ENCODE results near the gene RFXANK.

The RFXANK gene

GRCh38 chr19:19204181-19204580 lies 12.1 kb downstream of the RFXANK start:
- ATAC-seq: no peak
- TF ChIP-seq CREB5 (CRISPR knock-in tag; IDR thresholded peaks at IDR 0.05; ENCODE audit: low read depth) (no peak), PPARA (CRISPR knock-in tag; IDR thresholded peaks at IDR 0.05; ENCODE audit: borderline replicate concordance) (no peak), CSRNP3 (CRISPR knock-in tag; IDR thresholded peaks at IDR 0.05) (no peak), RARB (CRISPR knock-in tag; IDR thresholded peaks at IDR 0.05) (no peak), OSR1 (CRISPR knock-in tag; IDR thresholded peaks at IDR 0.05) (no peak), ZFP30 (CRISPR knock-in tag; IDR thresholded peaks at IDR 0.05) (no peak), ISL1 (CRISPR knock-in tag; IDR thresholded peaks at IDR 0.05) (no peak), ARNTL (CRISPR knock-in tag; IDR thresholded peaks at IDR 0.05; ENCODE audit: borderline replicate concordance, low read depth) (no peak), BACH2 (CRISPR knock-in tag; IDR thresholded peaks at IDR 0.05; ENCODE audit: borderline replicate concordance) (no peak), CSDC2 (CRISPR knock-in tag; IDR thresholded peaks at IDR 0.05) (no peak), ZNF8 (CRISPR knock-in tag; IDR thresholded peaks at IDR 0.05) (no peak)
- TF ChIP-seq, protein P1, sequence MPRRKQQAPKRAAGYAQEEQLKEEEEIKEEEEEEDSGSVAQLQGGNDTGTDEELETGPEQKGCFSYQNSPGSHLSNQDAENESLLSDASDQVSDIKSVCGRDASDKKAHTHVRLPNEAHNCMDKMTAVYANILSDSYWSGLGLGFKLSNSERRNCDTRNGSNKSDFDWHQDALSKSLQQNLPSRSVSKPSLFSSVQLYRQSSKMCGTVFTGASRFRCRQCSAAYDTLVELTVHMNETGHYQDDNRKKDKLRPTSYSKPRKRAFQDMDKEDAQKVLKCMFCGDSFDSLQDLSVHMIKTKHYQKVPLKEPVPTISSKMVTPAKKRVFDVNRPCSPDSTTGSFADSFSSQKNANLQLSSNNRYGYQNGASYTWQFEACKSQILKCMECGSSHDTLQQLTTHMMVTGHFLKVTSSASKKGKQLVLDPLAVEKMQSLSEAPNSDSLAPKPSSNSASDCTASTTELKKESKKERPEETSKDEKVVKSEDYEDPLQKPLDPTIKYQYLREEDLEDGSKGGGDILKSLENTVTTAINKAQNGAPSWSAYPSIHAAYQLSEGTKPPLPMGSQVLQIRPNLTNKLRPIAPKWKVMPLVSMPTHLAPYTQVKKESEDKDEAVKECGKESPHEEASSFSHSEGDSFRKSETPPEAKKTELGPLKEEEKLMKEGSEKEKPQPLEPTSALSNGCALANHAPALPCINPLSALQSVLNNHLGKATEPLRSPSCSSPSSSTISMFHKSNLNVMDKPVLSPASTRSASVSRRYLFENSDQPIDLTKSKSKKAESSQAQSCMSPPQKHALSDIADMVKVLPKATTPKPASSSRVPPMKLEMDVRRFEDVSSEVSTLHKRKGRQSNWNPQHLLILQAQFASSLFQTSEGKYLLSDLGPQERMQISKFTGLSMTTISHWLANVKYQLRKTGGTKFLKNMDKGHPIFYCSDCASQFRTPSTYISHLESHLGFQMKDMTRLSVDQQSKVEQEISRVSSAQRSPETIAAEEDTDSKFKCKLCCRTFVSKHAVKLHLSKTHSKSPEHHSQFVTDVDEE (CRISPR knock-in tag; IDR thresholded peaks at IDR 0.05): no peak

DNA sequence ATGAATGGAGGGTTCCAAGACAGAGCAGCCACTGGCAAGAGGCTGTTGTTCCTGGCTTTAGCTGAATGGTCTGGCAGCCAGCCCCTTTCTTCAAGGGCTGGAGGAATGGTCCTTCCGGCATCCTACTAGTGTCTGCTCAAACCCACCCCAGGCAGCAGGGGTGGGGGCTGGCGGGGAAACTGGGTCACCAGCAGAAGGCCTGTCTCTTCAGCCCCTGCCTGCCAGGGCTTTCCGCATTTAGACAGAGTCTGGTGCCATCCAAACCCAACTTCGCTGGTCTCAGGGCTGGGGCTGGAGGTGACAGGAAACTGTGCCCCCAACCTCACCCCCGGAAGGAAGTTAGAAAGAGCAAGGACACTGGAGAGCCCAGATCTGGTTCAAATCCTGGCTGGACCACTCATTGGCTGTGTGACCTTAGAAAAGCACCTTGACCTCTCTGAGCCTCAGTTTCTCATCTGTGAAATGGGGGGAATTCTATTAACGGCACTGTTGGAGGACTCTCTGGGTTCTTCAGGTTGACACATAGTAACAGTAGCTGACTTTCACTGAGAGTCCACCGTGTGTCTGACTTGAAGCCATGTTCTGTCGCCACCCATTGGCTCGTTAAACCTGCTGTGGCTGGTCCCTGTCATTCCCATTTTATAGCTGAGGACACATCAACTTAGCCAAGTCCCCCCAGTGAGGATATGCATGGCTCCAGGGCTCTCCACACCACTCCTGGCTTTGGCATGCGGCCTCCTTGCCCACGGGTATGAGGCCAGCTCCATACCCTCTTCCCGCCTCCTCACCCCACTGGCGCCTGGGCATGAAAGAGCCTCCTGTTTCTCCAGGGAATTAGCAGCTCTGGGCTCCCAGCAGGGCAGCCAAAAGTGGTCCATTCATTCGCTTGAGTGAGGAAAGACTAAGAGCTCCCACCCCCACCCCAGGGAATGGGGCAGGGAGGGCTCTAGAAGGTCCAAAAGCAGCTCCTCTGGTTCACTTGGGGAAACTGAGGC lies 13.7 kb downstream of the RFXANK start:
- TF ChIP-seq BACH2 (CRISPR knock-in tag; IDR thresholded peaks at IDR 0.05; ENCODE audit: borderline replicate concordance): no peak
- no peak for TF ChIP-seq TOX (CRISPR knock-in tag; IDR thresholded peaks at IDR 0.05; ENCODE audit: borderline replicate concordance)
- TF ChIP-seq TCF4 (CRISPR knock-in tag; IDR thresholded peaks at IDR 0.05; ENCODE audit: borderline replicate concordance): no peak
- TF ChIP-seq, protein P1 (CRISPR knock-in tag; IDR thresholded peaks at IDR 0.05): no peak
- TF ChIP-seq PATZ1 (CRISPR knock-in tag; IDR thresholded peaks at IDR 0.05; ENCODE audit: borderline replicate concordance): no peak
- no peak for TF ChIP-seq GLIS3 (CRISPR knock-in tag; IDR thresholded peaks at IDR 0.05)
- no peak for TF ChIP-seq CSDC2 (CRISPR knock-in tag; IDR thresholded peaks at IDR 0.05)
- TF ChIP-seq CSRNP3 (CRISPR knock-in tag; IDR thresholded peaks at IDR 0.05): no peak
- TF ChIP-seq PPARA (CRISPR knock-in tag; IDR thresholded peaks at IDR 0.05; ENCODE audit: borderline replicate concordance): no peak
- no peak for TF ChIP-seq ZNF8 (CRISPR knock-in tag; IDR thresholded peaks at IDR 0.05)
- TF ChIP-seq ESRRG (CRISPR knock-in tag; IDR thresholded peaks at IDR 0.05): no peak
- TF ChIP-seq OSR1 (CRISPR knock-in tag; IDR thresholded peaks at IDR 0.05): no peak
- no peak for TF ChIP-seq POU6F1 (CRISPR knock-in tag; IDR thresholded peaks at IDR 0.05; ENCODE audit: borderline replicate concordance, low read depth)
- TF ChIP-seq RARB (CRISPR knock-in tag; IDR thresholded peaks at IDR 0.05): no peak
- no peak for TF ChIP-seq CREB5 (CRISPR knock-in tag; IDR thresholded peaks at IDR 0.05; ENCODE audit: low read depth)
- no peak for ATAC-seq

All from SK-N-SH treated with all-trans-retinoic acid at 6 μM for 48 hours (cell line).